ENCODE measurements around the gene MORC1.

The MORC1 gene

GRCh38 chr3:108947855-108948254 is 170.1 kb downstream of the MORC1 start:
- H4K91ac ChIP-seq (ENCODE audit: low read length): no peak overlapping the region
- H2BK15ac ChIP-seq (ENCODE audit: low read depth, poor library complexity, severe bottlenecking): no peak overlapping the region
- no peak overlapping the region for H4K8ac ChIP-seq (ENCODE audit: low read length)
- no peak overlapping the region for H3K27ac ChIP-seq (ENCODE audit: low read length, poor library complexity, severe bottlenecking)
- H3K9ac ChIP-seq (ENCODE audit: low read length): no peak overlapping the region
- H3K4me1 ChIP-seq (ENCODE audit: control insufficient read depth, insufficient read depth, low read depth, low read length): peaks cover 3% of the 10 kb centered on the region
- no peak overlapping the region for H2BK120ac ChIP-seq (ENCODE audit: low read depth, low read length)
- H2AK5ac ChIP-seq (ENCODE audit: low read length, severe bottlenecking): no peak overlapping the region
- H3K4me3 ChIP-seq (ENCODE audit: insufficient read depth in 1 of 2, low read depth in 1 of 2, low read length in 2 of 2): no peak overlapping the region
- H2AFZ ChIP-seq (ENCODE audit: low read depth, low read length): no peak overlapping the region
- no peaks in the 10 kb centered on the region for H3K9me3 ChIP-seq (ENCODE audit: control insufficient read depth, low read length)
- H3K36me3 ChIP-seq (ENCODE audit: control insufficient read depth in 1 of 2, insufficient read depth in 2 of 2, low read depth in 1 of 2, low read length in 2 of 2): no peaks in the 10 kb centered on the region
- DNase-seq: no peak
- no peak overlapping the region for H2BK12ac ChIP-seq (ENCODE audit: low read length in 2 of 2)
- H3K79me1 ChIP-seq (replicated peaks; ENCODE audit: low read length, poor library complexity, severe bottlenecking): no peaks in the 10 kb centered on the region
- no peak overlapping the region for H3K4ac ChIP-seq (ENCODE audit: low read depth in 1 of 2, low read length in 2 of 2)
- WGBS: 74% methylated on average over 2 of the region's 2 CpGs
- H3K27me3 ChIP-seq (ENCODE audit: control insufficient read depth in 1 of 2, insufficient read depth in 1 of 2, low read length in 2 of 2): no peaks in the 10 kb centered on the region
- H2BK5ac ChIP-seq (ENCODE audit: low read depth, low read length, poor library complexity, severe bottlenecking): no peak overlapping the region
- no peak overlapping the region for H3K4me2 ChIP-seq (ENCODE audit: low read length, poor library complexity, severe bottlenecking)
- no peak overlapping the region for H3K23ac ChIP-seq (ENCODE audit: low read length in 2 of 2)
- H3K18ac ChIP-seq (ENCODE audit: low read depth in 1 of 2, low read length in 2 of 2): no peak overlapping the region
- H3K14ac ChIP-seq (ENCODE audit: low read length in 2 of 2): no peak overlapping the region

GRCh38 chr3:108946292-108947285 is 171.3 kb downstream of the MORC1 start:
- no peak overlapping the region for H2BK15ac ChIP-seq (ENCODE audit: low read depth, poor library complexity, severe bottlenecking)
- H3K14ac ChIP-seq (ENCODE audit: low read length in 2 of 2): no peak overlapping the region
- no peaks in the 10 kb centered on the region for H3K27me3 ChIP-seq (ENCODE audit: control insufficient read depth in 1 of 2, insufficient read depth in 1 of 2, low read length in 2 of 2)
- H3K4ac ChIP-seq (ENCODE audit: low read depth in 1 of 2, low read length in 2 of 2): no peak overlapping the region
- peak overlapping the region; percentile 47 for H3K27ac ChIP-seq (ENCODE audit: low read length, poor library complexity, severe bottlenecking)
- H2AK5ac ChIP-seq (ENCODE audit: low read length, severe bottlenecking): peak overlapping the region; percentile 99
- no peak overlapping the region for H2AFZ ChIP-seq (ENCODE audit: low read depth, low read length)
- H3K18ac ChIP-seq (ENCODE audit: low read depth in 1 of 2, low read length in 2 of 2): no peak overlapping the region
- no peaks in the 10 kb centered on the region for H3K79me1 ChIP-seq (replicated peaks; ENCODE audit: low read length, poor library complexity, severe bottlenecking)
- H3K36me3 ChIP-seq (ENCODE audit: control insufficient read depth in 1 of 2, insufficient read depth in 2 of 2, low read depth in 1 of 2, low read length in 2 of 2): no peaks in the 10 kb centered on the region
- no peak overlapping the region for H2BK120ac ChIP-seq (ENCODE audit: low read depth, low read length)
- no peak overlapping the region for H3K4me3 ChIP-seq (ENCODE audit: insufficient read depth in 1 of 2, low read depth in 1 of 2, low read length in 2 of 2)
- WGBS: 81% methylated on average over 7 of the region's 11 CpGs
- H4K91ac ChIP-seq (ENCODE audit: low read length): no peak overlapping the region
- no peak overlapping the region for H3K4me2 ChIP-seq (ENCODE audit: low read length, poor library complexity, severe bottlenecking)
- H2BK5ac ChIP-seq (ENCODE audit: low read depth, low read length, poor library complexity, severe bottlenecking): no peak overlapping the region
- no peak overlapping the region for H3K9ac ChIP-seq (ENCODE audit: low read length)
- peaks cover 3% of the 10 kb centered on the region for H3K4me1 ChIP-seq (ENCODE audit: control insufficient read depth, insufficient read depth, low read depth, low read length)
- no peak overlapping the region for H4K8ac ChIP-seq (ENCODE audit: low read length)
- DNase-seq: no peak
- no peak overlapping the region for H2BK12ac ChIP-seq (ENCODE audit: low read length in 2 of 2)
- no peaks in the 10 kb centered on the region for H3K9me3 ChIP-seq (ENCODE audit: control insufficient read depth, low read length)
- no peak overlapping the region for H3K23ac ChIP-seq (ENCODE audit: low read length in 2 of 2)

- H3K23ac ChIP-seq (ENCODE audit: low read length in 2 of 2): no peak overlapping the region
- H3K4me2 ChIP-seq (ENCODE audit: low read length, poor library complexity, severe bottlenecking): no peak overlapping the region
- H3K27ac ChIP-seq (ENCODE audit: low read length, poor library complexity, severe bottlenecking): peak overlapping the region; percentile 96
- no peaks in the 10 kb centered on the region for H3K9me3 ChIP-seq (ENCODE audit: control insufficient read depth, low read length)
- H2BK120ac ChIP-seq (ENCODE audit: low read depth, low read length): no peak overlapping the region
- no peak overlapping the region for H2BK12ac ChIP-seq (ENCODE audit: low read length in 2 of 2)
- DNase-seq: no peak
- H3K27me3 ChIP-seq (ENCODE audit: control insufficient read depth in 1 of 2, insufficient read depth in 1 of 2, low read length in 2 of 2): no peaks in the 10 kb centered on the region
- no peaks in the 10 kb centered on the region for H3K36me3 ChIP-seq (ENCODE audit: control insufficient read depth in 1 of 2, insufficient read depth in 2 of 2, low read depth in 1 of 2, low read length in 2 of 2)
- 78% methylated on average over 5 of the region's 5 CpGs for WGBS
- no peak overlapping the region for H3K4ac ChIP-seq (ENCODE audit: low read depth in 1 of 2, low read length in 2 of 2)
- H2BK5ac ChIP-seq (ENCODE audit: low read depth, low read length, poor library complexity, severe bottlenecking): peak overlapping the region; percentile 75
- H2BK15ac ChIP-seq (ENCODE audit: low read depth, poor library complexity, severe bottlenecking): no peak overlapping the region
- H4K91ac ChIP-seq (ENCODE audit: low read length): no peak overlapping the region
- H3K18ac ChIP-seq (ENCODE audit: low read depth in 1 of 2, low read length in 2 of 2): no peak overlapping the region
- H2AK5ac ChIP-seq (ENCODE audit: low read length, severe bottlenecking): no peak overlapping the region
- H3K14ac ChIP-seq (ENCODE audit: low read length in 2 of 2): no peak overlapping the region
- H3K9ac ChIP-seq (ENCODE audit: low read length): no peak overlapping the region
- peaks cover 8% of the 10 kb centered on the region for H3K4me1 ChIP-seq (ENCODE audit: control insufficient read depth, insufficient read depth, low read depth, low read length)
- no peaks in the 10 kb centered on the region for H3K79me1 ChIP-seq (replicated peaks; ENCODE audit: low read length, poor library complexity, severe bottlenecking)
- no peak overlapping the region for H3K4me3 ChIP-seq (ENCODE audit: insufficient read depth in 1 of 2, low read depth in 1 of 2, low read length in 2 of 2)
- H2AFZ ChIP-seq (ENCODE audit: low read depth, low read length): no peak overlapping the region
- H4K8ac ChIP-seq (ENCODE audit: low read length): no peak overlapping the region
Observed at GRCh38 chr3:108940568-108941263, 177.2 kb downstream of the MORC1 start.

DNA sequence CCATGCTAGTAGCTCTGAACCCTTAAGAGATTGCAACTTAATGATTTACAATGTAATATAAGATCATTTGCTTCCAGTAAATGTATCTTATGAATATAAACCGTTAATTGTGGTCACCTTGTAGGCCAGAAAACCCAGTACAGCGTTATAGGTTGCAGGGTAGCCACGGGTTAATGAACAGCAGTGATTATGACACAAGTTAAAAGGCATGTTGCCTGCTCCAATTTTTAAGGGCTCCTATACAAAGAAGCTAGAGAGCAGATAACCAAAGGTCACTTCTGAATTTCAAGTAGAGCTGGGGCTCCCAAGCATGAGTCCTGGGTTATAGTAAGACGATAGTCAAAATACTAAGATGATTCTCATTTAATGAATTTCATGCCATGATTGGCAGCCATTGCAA is 177.8 kb downstream of the MORC1 start:
- H3K14ac ChIP-seq (ENCODE audit: low read length in 2 of 2): no peak overlapping the region
- H3K9ac ChIP-seq (ENCODE audit: low read length): no peak overlapping the region
- no peaks in the 10 kb centered on the region for H3K36me3 ChIP-seq (ENCODE audit: control insufficient read depth in 1 of 2, insufficient read depth in 2 of 2, low read depth in 1 of 2, low read length in 2 of 2)
- WGBS: 82% methylated on average over 4 of the region's 4 CpGs
- H2AFZ ChIP-seq (ENCODE audit: low read depth, low read length): no peak overlapping the region
- no peak overlapping the region for H2BK120ac ChIP-seq (ENCODE audit: low read depth, low read length)
- no peak overlapping the region for H4K91ac ChIP-seq (ENCODE audit: low read length)
- no peak overlapping the region for H3K4me2 ChIP-seq (ENCODE audit: low read length, poor library complexity, severe bottlenecking)
- H2BK12ac ChIP-seq (ENCODE audit: low read length in 2 of 2): no peak overlapping the region
- H2BK15ac ChIP-seq (ENCODE audit: low read depth, poor library complexity, severe bottlenecking): no peak overlapping the region
- no peak overlapping the region for H3K18ac ChIP-seq (ENCODE audit: low read depth in 1 of 2, low read length in 2 of 2)
- no peaks in the 10 kb centered on the region for H3K9me3 ChIP-seq (ENCODE audit: control insufficient read depth, low read length)
- peaks cover 8% of the 10 kb centered on the region for H3K4me1 ChIP-seq (ENCODE audit: control insufficient read depth, insufficient read depth, low read depth, low read length)
- H2BK5ac ChIP-seq (ENCODE audit: low read depth, low read length, poor library complexity, severe bottlenecking): peak overlapping the region; percentile 75
- no peak for DNase-seq
- H2AK5ac ChIP-seq (ENCODE audit: low read length, severe bottlenecking): no peak overlapping the region
- no peak overlapping the region for H3K4ac ChIP-seq (ENCODE audit: low read depth in 1 of 2, low read length in 2 of 2)
- no peak overlapping the region for H4K8ac ChIP-seq (ENCODE audit: low read length)
- H3K23ac ChIP-seq (ENCODE audit: low read length in 2 of 2): no peak overlapping the region
- no peaks in the 10 kb centered on the region for H3K79me1 ChIP-seq (replicated peaks; ENCODE audit: low read length, poor library complexity, severe bottlenecking)
- H3K27me3 ChIP-seq (ENCODE audit: control insufficient read depth in 1 of 2, insufficient read depth in 1 of 2, low read length in 2 of 2): no peaks in the 10 kb centered on the region
- H3K4me3 ChIP-seq (ENCODE audit: insufficient read depth in 1 of 2, low read depth in 1 of 2, low read length in 2 of 2): no peak overlapping the region
- H3K27ac ChIP-seq (ENCODE audit: low read length, poor library complexity, severe bottlenecking): peak overlapping the region; percentile 96
